Activated gamma-delta T cell treated with Interleukin-2 at 50 U/mL for 16 hours (primary cell): Measurements from ENCODE around the gene MAGEA11.
"Not testable (repeated sequence)": the region's sequence is repeated elsewhere in the genome, so short reads cannot be mapped to it uniquely, and the experiment has no call there.

Source experiments
- DNase-seq: peaks from one replicate; pipeline ENCODE4 v3.0.0-alpha.2; 2020

Gene MAGEA11

GRCh38 chrX:149720021-149720689 lies 8.3 kb downstream of the MAGEA11 start:
- DNase-seq: no peak

GRCh38 chrX:149721241-149721640 lies 9.4 kb downstream of the MAGEA11 start:
- DNase-seq: not testable (repeated sequence)

GRCh38 chrX:149721778-149722177 lies 9.9 kb downstream of the MAGEA11 start:
- no peak for DNase-seq

- not testable (repeated sequence) for DNase-seq
Measured at GRCh38 chrX:149723583-149724118, 11.8 kb downstream of the MAGEA11 start.

- DNase-seq: not testable (repeated sequence)
Measured at GRCh38 chrX:149727308-149727707, 15.4 kb downstream of the MAGEA11 start.

- DNase-seq: not testable (repeated sequence)
Measured at GRCh38 chrX:149742269-149742668, 30.4 kb downstream of the MAGEA11 start.

GRCh38 chrX:149746390-149747007 lies 34.6 kb downstream of the MAGEA11 start:
- not testable (repeated sequence) for DNase-seq

- DNase-seq: no peak
Measured at GRCh38 chrX:149757206-149758067, 45.6 kb downstream of the MAGEA11 start.

GRCh38 chrX:149758068-149758714 lies 46.3 kb downstream of the MAGEA11 start:
- DNase-seq: no peak

GRCh38 chrX:149758715-149759078 lies 46.8 kb downstream of the MAGEA11 start:
- not testable (repeated sequence) for DNase-seq

GRCh38 chrX:149759824-149760223 lies 48.0 kb downstream of the MAGEA11 start:
- DNase-seq: no peak

- DNase-seq: no peak
Measured at GRCh38 chrX:149760965-149761364, 49.1 kb downstream of the MAGEA11 start.

- not testable (repeated sequence) for DNase-seq
Measured at GRCh38 chrX:149761858-149762674, 50.2 kb downstream of the MAGEA11 start.

GRCh38 chrX:149762696-149763614 lies 51.1 kb downstream of the MAGEA11 start:
- no peak for DNase-seq
